Thyroid gland (tissue), 4 donors: Measurements from ENCODE around the gene FGF21. TPM values are rescaled to one million over a fixed set of nuclear protein-coding genes. Genes with fewer than 3 reads are reported as not detected.
"Not testable (repeated sequence)": the region's sequence is repeated elsewhere in the genome, so short reads cannot be mapped to it uniquely, and the experiment has no call there.

ENCODE experiments used
- DNase-seq, 2 donors: peaks; one replicate each; pipeline ENCODE4 v3.0.0-alpha.2; 2019
- H3K27ac ChIP-seq, 3 donors: fragments of 200-600 bp; sonication (generic); 1 replicate in 2 of 3; 2 replicates in 1 of 3; pipeline ENCODE4 v1.5.1; 2016 to 2019; ENCODE audit warnings: mild to moderate bottlenecking in 1 of 3, moderate library complexity in 1 of 3
- H3K27me3 ChIP-seq: fragments of 200-600 bp; sonication (generic); one replicate; pipeline ENCODE4 v1.5.1; 2019
- H3K36me3 ChIP-seq, 2 donors: fragments of 200-600 bp; sonication (generic); one replicate each; pipeline ENCODE4 v1.5.1; 2016 to 2019
- H3K4me1 ChIP-seq, 2 donors: fragments of 200-600 bp; sonication (generic); one replicate each; pipeline ENCODE4 v1.5.1; 2017 to 2019
- H3K4me3 ChIP-seq, 3 donors: fragments of 200-600 bp; sonication (generic); replicated peaks in 1 of 3; 1 replicate in 2 of 3; 2 replicates in 1 of 3; pipeline ENCODE4 v1.5.1; 2016; ENCODE audit warnings: mild to moderate bottlenecking in 1 of 3
- H3K9me3 ChIP-seq: fragments of 200-600 bp; sonication (generic); one replicate; pipeline ENCODE4 v1.5.1; 2017
- POLR2A ChIP-seq, 2 donors: fragments of 450-650 bp; IDR thresholded peaks; one replicate each; pipeline ENCODE4 v1.6.1; 2017; ENCODE audit warnings: antibody characterized with exemption in 2 of 2, mild to moderate bottlenecking in 2 of 2, moderate library complexity in 1 of 2
- WGBS, 2 donors: methylation state at CpG; one replicate each; pipeline ENCODE4 v1.1.5; 2017; 5-methylcytosine and 5-hydroxymethylcytosine counted together
- intact Hi-C: fragments of 100-400 bp; cut with DNase I; formaldehyde crosslinking; loops from one replicate; pipeline ENCODE4 v1.15.1; 2023
- total RNA-seq, 4 donors: library from RNA; depleted of rRNA; stranded (reverse); fragments of >200 nt; gene quantifications; one replicate each; pipeline ENCODE4 v1.2.3, GENCODE V29; 2016
- TF ChIP-seq, protein P1 (sequence below), 6 experiments: fragments of 200-600 bp in 3 of 6; fragments of 450-650 bp in 3 of 6; sonication (generic) in 3 of 6; IDR thresholded peaks; one replicate each; pipeline ENCODE4 v1.5.1; 2016 to 2019; ENCODE audit warnings: antibody characterized with exemption in 6 of 6, mild to moderate bottlenecking in 2 of 6, inconsistent platforms in 1 of 6, moderate library complexity in 1 of 6

Gene FGF21
- total RNA-seq, 4 donors from 2014 or later, result not detected

DNA sequence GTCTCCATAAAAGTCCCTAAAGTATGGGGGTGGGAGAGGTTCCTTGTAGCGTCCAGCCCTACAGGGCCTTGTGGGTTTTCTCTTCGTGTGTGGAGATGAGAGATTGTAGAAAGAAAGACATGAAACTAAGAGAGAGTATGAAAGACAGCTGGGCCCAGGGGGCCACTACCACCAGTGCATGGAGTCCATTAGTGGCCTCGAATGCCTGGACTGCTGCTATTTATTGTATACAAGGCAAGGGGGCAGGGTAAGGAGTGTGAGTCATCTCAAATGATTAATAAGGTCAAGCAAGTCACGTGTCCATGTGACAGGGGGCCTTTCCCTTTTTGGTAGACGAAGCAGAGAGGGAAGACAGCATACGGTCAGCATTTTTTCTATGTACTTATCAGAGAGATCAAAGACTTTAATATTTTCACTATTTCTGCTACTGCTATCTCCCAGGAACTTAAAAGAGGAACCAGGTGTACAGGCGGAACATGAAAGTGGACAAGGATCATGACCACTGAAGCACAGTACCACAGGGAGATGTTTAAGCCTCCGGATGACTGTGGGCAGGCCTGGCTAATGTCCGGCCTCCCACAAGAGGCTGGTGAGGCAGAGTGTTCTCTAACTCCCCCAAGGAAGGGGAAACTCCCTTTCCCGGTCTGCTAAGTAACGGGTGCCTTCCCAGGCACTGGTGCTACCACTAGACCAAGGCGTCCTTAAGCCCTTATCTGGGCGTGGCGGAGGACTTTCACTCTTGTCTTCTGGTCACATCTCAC lies 25.5 kb downstream of the FGF21 start:
- Histone ChIP-seq H3K27me3 (no peaks in the 10 kb centered on the region), H3K9me3 (no peaks in the 10 kb centered on the region), H3K36me3 (no peaks in the 10 kb centered on the region), H3K4me1 (peaks cover 0 to 19% of the 10 kb centered on the region in 2 donors), H3K27ac (peak overlapping the region; percentile 26 to 59 (median 56)), H3K4me3 (no peak overlapping the region)
- TF ChIP-seq, protein P1, sequence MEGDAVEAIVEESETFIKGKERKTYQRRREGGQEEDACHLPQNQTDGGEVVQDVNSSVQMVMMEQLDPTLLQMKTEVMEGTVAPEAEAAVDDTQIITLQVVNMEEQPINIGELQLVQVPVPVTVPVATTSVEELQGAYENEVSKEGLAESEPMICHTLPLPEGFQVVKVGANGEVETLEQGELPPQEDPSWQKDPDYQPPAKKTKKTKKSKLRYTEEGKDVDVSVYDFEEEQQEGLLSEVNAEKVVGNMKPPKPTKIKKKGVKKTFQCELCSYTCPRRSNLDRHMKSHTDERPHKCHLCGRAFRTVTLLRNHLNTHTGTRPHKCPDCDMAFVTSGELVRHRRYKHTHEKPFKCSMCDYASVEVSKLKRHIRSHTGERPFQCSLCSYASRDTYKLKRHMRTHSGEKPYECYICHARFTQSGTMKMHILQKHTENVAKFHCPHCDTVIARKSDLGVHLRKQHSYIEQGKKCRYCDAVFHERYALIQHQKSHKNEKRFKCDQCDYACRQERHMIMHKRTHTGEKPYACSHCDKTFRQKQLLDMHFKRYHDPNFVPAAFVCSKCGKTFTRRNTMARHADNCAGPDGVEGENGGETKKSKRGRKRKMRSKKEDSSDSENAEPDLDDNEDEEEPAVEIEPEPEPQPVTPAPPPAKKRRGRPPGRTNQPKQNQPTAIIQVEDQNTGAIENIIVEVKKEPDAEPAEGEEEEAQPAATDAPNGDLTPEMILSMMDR (IDR thresholded peaks at IDR 0.05), result no peak
- TF ChIP-seq POLR2A (IDR thresholded peaks at IDR 0.05), result no peak
- 64 to 73% methylated on average over 14 of the region's 14 CpGs for WGBS, 2 donors
- intact Hi-C loops, result no loop called here
- peak; percentile 17 to 29 for DNase-seq

DNA sequence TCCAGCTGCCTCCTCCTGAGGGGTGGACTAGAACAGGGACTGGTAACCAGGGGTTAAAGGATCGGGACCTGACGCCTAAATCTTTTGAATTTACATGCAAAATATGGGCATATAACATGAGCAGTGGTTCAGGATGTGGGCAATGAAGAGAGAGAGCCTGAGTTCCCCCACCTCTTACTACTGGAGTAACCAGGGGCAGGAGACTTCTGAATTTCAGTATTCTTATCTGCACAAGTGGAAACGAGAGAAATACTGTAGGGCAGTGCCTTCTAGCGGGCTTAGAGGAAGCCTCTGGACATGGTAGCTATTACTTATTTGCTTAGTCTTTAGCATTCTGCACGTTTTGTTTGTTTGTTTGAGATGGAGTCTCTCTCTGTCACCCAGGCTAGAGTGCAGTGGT lies 29.2 kb downstream of the FGF21 start:
- Histone ChIP-seq H3K36me3 (no peaks in the 10 kb centered on the region), H3K4me1 (peaks cover 0 to 19% of the 10 kb centered on the region in 2 donors), H3K9me3 (no peaks in the 10 kb centered on the region), H3K4me3 (no peak overlapping the region), H3K27ac (no peak overlapping the region), H3K27me3 (no peaks in the 10 kb centered on the region)
- intact Hi-C loops, result no loop called here
- TF ChIP-seq POLR2A (IDR thresholded peaks at IDR 0.05), result no peak
- TF ChIP-seq, protein P1 (IDR thresholded peaks at IDR 0.05), result peak in 3 of 6 experiments; percentile 17 to 30 (median 22)
- DNase-seq, result no peak
- 33 to 38% methylated on average over 5 of the region's 5 CpGs for WGBS, 2 donors

DNA sequence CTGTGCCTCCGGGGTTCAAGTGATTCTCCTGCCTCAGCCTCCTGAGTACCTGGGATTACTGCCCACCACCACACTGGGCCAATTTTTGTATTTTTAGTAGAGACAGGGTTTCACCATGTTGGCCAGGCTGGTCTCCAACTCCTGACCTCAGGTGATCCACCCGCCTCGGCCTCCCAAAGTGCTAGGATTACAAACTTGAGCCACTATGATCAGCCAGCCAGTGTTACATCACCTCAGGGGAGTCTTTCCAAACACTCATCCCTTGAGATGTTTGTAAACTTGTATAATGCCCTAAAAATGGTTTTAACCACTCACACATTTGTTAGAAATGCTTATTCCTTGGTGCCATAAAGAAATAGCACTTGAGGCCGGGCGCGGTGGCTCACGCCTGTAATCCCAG lies 31.1 kb downstream of the FGF21 start:
- H3K36me3 ChIP-seq, DNase-seq, intact Hi-C loops, H3K4me1 ChIP-seq, H3K27me3 ChIP-seq, H3K9me3 ChIP-seq, H3K4me3 ChIP-seq, H3K27ac ChIP-seq: not testable (repeated sequence)
- 89 to 94% methylated on average over 7 of the region's 7 CpGs for WGBS, 2 donors

DNA sequence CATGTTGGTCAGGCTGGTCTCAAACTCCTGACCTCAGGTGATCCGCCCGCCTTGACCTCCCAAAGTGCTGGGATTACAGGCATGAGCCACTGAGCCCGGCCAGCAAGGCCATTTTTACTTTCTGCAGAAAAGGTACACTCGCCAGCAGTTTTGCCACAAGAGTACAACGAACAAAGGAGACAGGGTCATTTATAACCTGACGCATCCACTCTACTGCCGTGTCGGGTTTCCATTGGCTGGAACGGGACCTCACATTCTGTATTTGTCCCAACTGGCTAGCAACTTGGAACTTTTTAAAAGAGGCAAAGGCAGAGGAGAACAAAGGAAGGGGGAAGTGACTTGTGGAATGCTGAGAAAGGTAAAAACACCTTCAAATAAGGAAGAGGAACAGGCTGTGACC lies 32.0 kb downstream of the FGF21 start:
- WGBS, 2 donors, result 88 to 93% methylated on average over 9 of the region's 9 CpGs
- H3K27me3 ChIP-seq, H3K4me3 ChIP-seq, H3K27ac ChIP-seq, H3K36me3 ChIP-seq, H3K4me1 ChIP-seq, DNase-seq, intact Hi-C loops, H3K9me3 ChIP-seq: not testable (repeated sequence)

DNA sequence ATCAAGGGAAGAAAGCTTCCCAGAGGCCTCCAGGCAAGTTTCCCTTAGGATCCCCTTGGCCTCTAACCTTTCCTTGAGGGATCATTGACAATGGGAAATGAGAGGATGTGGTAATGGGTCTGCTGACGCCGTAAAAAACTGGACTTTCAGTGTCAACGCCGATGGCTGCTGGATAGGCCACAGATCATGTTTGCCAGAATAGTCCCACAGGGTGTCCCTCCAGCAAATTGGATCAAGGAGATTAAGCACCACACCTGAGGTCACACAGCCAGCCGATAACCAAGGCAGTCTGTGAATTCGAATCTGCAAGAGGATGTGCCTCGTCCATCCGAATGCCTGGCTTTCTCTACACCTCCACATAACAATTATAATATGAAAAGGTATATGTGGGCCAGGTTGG lies 37.9 kb downstream of the FGF21 start:
- H3K27ac ChIP-seq, result no peak overlapping the region
- DNase-seq, result no peak
- H3K4me3 ChIP-seq, result no peak overlapping the region
- H3K36me3 ChIP-seq, result no peaks in the 10 kb centered on the region
- intact Hi-C loops, result no loop called here
- WGBS, 2 donors, result 68 to 76% methylated on average over 8 of the region's 8 CpGs
- H3K27me3 ChIP-seq, result no peaks in the 10 kb centered on the region
- H3K9me3 ChIP-seq, result no peaks in the 10 kb centered on the region
- H3K4me1 ChIP-seq, result peaks cover 6 to 18% of the 10 kb centered on the region in 2 donors
- TF ChIP-seq POLR2A (IDR thresholded peaks at IDR 0.05), result no peak
- TF ChIP-seq, protein P1 (IDR thresholded peaks at IDR 0.05), result no peak

DNA sequence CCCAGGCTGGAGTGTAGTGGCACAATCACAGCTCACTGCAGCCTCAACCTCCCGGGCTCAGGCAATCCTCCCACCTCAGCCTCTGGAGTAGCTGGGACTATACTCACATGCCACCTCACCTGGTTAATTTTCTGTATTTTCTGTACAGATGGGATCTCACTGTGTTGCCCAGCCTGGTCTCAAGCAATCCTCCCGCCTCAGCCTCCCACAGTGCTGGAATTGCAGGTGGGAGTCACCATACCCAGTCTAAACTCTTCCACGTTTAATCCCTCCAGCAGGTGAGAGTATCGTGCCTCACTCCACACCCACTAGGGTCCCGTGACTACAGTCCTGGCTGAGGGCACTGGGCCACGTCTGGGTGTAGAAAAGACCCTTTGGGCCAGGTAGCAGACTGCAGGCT lies 39.0 kb downstream of the FGF21 start:
- Histone ChIP-seq H3K27ac (peak overlapping the region in 2 of 3 donors; percentile 85 to 98), H3K27me3 (no peaks in the 10 kb centered on the region), H3K9me3 (no peaks in the 10 kb centered on the region), H3K4me1 (peaks cover 6 to 18% of the 10 kb centered on the region in 2 donors), H3K4me3 (no peak overlapping the region), H3K36me3 (peaks cover 0 to 3% of the 10 kb centered on the region in 2 donors)
- TF ChIP-seq, protein P1 (IDR thresholded peaks at IDR 0.05), result no peak
- TF ChIP-seq POLR2A (IDR thresholded peaks at IDR 0.05), result no peak
- WGBS, 2 donors, result 90 to 91% methylated on average over 6 of the region's 6 CpGs
- intact Hi-C loops, result loop anchor here (2.0 kb wide), 1 partner anchor 43 kb away; the partner anchor contains the start of gene HSD17B14
- no peak for DNase-seq
